Effector memory CD4-positive, alpha-beta T cell (primary cell): ENCODE data around the gene ADGRE1.
"Not testable (repeated sequence)": the region's sequence is repeated elsewhere in the genome, so short reads cannot be mapped to it uniquely, and the experiment has no call there.

Experiments
- DNase-seq, 3 donors: peaks; one replicate each; pipeline ENCODE4 v3.0.0-alpha.2; 2020
- H3K27ac ChIP-seq: 2 replicates; pipeline ENCODE4 v1.7.0; 2013; ENCODE audit warnings: mild to moderate bottlenecking, low read length, moderate library complexity; ENCODE audit not compliant: insufficient read depth, poor library complexity, severe bottlenecking
- H3K27me3 ChIP-seq: replicated peaks from 2 replicates; pipeline ENCODE4 v1.7.0; 2013; ENCODE audit warnings: mild to moderate bottlenecking, low read length; ENCODE audit not compliant: insufficient read depth, control insufficient read depth, poor library complexity, severe bottlenecking
- H3K36me3 ChIP-seq: 2 replicates; pipeline ENCODE4 v1.7.0; 2013; ENCODE audit warnings: mild to moderate bottlenecking, low read length, moderate library complexity; ENCODE audit not compliant: control insufficient read depth, insufficient read depth
- H3K4me1 ChIP-seq: 2 replicates; pipeline ENCODE4 v1.7.0; 2013; ENCODE audit warnings: low read length, mild to moderate bottlenecking; ENCODE audit not compliant: control insufficient read depth, insufficient read depth, poor library complexity, severe bottlenecking
- H3K4me3 ChIP-seq: 2 replicates; pipeline ENCODE4 v1.7.0; 2013; ENCODE audit warnings: low read length, low read depth, mild to moderate bottlenecking; ENCODE audit not compliant: insufficient read depth, poor library complexity, severe bottlenecking
- H3K9me3 ChIP-seq: 2 replicates; pipeline ENCODE4 v1.7.0; 2013; ENCODE audit warnings: mild to moderate bottlenecking, low read length, moderate library complexity; ENCODE audit not compliant: control insufficient read depth

Gene ADGRE1

GRCh38 chr19:6856749-6857372 is 30.5 kb upstream of the ADGRE1 start:
- no peaks in the 10 kb centered on the region for H3K4me1 ChIP-seq
- no peak for DNase-seq
- no peak overlapping the region for H3K4me3 ChIP-seq
- H3K27me3 ChIP-seq = no peaks in the 10 kb centered on the region
- peaks cover 43% of the 10 kb centered on the region for H3K36me3 ChIP-seq
- H3K9me3 ChIP-seq = no peaks in the 10 kb centered on the region
- no peak overlapping the region for H3K27ac ChIP-seq

DNA sequence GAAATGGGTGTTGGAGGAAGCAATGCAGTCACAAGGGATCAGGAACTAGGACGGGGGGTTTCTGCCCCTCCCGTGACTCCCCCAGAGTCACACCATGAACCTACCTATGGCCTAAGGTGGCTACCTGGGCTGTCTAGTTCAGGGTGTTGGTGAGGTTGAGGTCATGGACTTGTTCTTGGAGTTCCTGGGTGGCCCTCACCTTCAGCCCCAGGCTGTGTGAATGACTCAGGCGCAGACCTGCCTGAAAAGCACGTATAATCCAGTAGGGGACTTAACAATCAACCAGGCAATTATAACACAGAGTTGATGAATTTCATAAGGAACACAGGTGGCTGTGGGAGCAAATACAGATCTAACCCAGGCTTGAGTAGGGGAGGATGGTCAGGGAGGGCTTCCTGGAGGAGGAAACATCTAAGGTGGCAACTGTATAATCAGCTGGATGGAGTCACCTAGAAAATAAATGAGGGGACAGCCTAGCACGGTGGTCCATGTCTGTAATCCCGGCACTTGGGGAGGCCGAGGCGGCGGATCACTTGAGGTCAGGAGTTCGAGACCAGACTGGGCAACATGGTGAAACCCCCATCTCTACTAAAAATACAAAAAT is 25.6 kb upstream of the ADGRE1 start:
- H3K4me3 ChIP-seq = no peak overlapping the region
- peak overlapping the region; percentile 56 for H3K27ac ChIP-seq
- peak in 1 of 3 donors; percentile 8 for DNase-seq
- H3K36me3 ChIP-seq = peaks cover 4% of the 10 kb centered on the region
- no peaks in the 10 kb centered on the region for H3K9me3 ChIP-seq
- H3K27me3 ChIP-seq = no peaks in the 10 kb centered on the region
- H3K4me1 ChIP-seq = no peaks in the 10 kb centered on the region

DNA sequence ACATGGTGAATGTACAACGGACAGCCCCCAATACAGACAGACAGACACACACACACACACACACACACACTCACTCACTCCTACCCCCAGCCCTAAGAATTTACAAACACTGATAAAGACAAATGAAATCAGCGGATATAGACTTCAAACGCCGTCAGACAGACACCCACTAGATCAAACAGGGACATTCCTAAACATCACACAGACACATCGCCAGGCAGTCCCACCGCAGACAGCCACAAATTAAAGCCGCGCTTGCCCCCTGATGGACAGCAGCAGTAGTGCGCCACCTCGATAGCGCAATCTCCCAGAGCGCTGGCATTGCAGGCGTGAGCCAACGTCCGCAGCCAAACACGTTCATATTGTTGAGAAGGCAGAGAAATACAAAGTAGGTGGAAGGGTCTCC is 24.7 kb upstream of the ADGRE1 start:
- no peaks in the 10 kb centered on the region for H3K4me1 ChIP-seq
- H3K9me3 ChIP-seq = no peaks in the 10 kb centered on the region
- H3K27me3 ChIP-seq = no peaks in the 10 kb centered on the region
- H3K36me3 ChIP-seq = no peaks in the 10 kb centered on the region
- no peak overlapping the region for H3K4me3 ChIP-seq
- DNase-seq = peak; percentile 86 to 88 (median 88)
- H3K27ac ChIP-seq = peak overlapping the region; percentile 56

DNA sequence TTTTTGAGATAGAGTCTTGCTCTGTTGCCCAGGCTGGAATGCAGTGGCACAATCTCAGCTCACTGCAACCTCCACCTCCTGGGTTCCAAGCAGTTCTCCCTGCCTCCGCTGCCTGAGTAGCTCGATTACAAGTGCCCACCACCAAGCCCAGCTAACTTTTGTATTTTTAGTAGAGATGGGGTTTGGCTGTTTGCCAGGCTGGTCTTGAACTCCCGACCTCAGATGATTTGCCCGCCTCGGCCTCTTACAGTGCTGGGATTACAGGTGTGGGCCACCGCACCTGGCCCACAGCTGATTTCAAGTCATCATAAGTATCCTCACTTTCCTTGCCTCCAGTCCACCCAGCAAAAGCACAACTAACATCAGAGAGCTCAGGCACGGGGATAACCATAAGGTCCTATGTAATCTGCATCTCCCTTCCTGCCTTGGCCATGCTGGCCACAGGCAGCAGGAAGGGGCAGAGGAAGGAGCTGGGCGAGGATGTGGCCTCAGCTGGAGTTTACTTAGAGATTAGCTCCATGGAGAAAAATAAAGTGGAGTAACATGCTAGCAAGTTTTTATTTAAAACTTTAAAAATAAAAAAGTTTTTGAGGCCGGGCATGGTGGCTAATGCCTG is 22.9 kb upstream of the ADGRE1 start:
- H3K4me1 ChIP-seq = no peaks in the 10 kb centered on the region
- H3K9me3 ChIP-seq = no peaks in the 10 kb centered on the region

DNA sequence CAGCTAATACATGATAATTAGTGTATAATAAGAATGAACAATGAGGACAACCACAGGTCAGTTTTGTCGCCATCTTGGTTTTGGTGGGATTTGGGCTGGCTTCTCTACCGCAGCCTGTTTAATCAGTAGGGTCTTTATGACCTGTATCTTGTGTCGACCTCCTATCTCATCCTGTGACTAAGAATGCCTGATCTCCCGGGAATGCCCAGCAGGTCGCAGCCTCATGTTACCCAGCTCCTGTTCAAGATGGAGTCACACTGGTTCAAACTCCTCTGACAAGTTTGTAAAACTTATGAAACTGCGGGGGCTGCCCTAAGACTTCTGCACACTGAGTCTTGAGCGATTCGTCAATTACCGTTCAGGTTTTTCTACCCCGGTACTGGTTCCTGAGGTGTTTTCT is 21.5 kb upstream of the ADGRE1 start:
- no peak overlapping the region for H3K27ac ChIP-seq
- H3K4me1 ChIP-seq = no peaks in the 10 kb centered on the region
- no peaks in the 10 kb centered on the region for H3K27me3 ChIP-seq
- no peak for DNase-seq
- no peak overlapping the region for H3K4me3 ChIP-seq
- no peaks in the 10 kb centered on the region for H3K9me3 ChIP-seq
- no peaks in the 10 kb centered on the region for H3K36me3 ChIP-seq

More for the DNA sequence above, 22.9 kb upstream of the ADGRE1 start:
- Histone ChIP-seq H3K27ac (no peak overlapping the region), H3K27me3 (no peaks in the 10 kb centered on the region), H3K36me3 (no peaks in the 10 kb centered on the region), H3K4me3 (no peak overlapping the region)
- no peak for DNase-seq

- Histone ChIP-seq H3K9me3 (no peaks in the 10 kb centered on the region), H3K4me1 (no peaks in the 10 kb centered on the region), H3K4me3 (no peak overlapping the region), H3K27ac (no peak overlapping the region), H3K27me3 (no peaks in the 10 kb centered on the region), H3K36me3 (no peaks in the 10 kb centered on the region)
- no peak for DNase-seq
These were observed 20.6 kb upstream of the ADGRE1 start for GRCh38 chr19:6866741-6867151.

DNA sequence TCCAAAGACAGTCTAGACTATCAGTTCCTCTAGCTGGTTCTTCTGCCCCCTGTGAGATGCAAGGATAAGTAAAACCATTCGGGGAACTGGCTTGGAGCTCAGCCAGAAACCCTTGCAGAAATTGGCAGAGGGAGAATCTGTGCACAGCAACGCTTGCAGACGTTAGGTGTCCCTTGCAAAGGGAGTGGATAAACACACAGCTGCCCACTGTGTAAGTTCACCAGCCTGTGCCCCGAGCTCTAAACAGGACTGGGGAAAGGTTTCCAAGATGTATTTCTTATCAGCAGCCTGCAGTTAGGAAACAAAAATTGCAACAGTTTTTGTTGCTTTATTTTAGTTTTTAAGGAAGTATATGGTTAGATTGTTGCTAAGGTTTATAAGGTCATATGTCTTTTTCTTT is 19.0 kb upstream of the ADGRE1 start:
- Histone ChIP-seq H3K27ac (no peak overlapping the region), H3K36me3 (no peaks in the 10 kb centered on the region), H3K4me3 (no peak overlapping the region), H3K4me1 (no peaks in the 10 kb centered on the region), H3K9me3 (no peaks in the 10 kb centered on the region), H3K27me3 (no peaks in the 10 kb centered on the region)
- DNase-seq = no peak

DNA sequence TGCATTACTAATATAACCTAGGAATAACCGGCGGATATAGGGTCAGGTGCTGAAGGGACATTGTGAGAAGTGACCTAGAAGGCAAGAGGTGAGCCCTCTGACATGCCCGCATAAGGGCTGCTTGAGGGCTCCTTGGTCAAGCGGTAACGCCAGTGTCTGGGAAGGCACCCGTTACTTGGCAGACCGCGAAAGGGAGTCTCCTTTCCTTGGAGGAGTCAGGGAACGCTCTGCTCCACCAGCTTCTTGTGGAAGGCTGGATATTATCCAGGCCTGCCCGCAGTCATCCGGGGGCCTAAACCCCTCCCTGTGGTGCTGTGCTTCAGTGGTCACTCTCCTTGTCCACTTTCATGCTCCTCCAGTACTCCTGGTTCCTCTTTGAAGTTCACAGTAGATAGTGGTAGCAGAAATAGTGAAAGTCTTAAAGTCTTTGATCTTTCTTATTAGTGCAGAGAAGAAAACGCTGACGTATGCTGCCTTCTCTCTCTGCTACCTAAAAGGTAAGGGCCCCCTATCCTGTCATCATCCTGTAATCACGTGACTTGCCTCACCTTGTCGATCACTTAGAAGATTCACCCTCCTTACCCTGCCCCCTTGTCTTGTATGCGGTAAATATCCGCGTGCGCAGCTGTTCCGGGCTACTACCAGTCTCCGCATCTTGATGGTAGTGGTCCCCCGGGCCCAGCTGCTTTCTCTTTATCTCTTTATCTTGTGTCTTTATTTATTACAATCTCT is 18.1 kb upstream of the ADGRE1 start:
- not testable (repeated sequence) for H3K9me3 ChIP-seq, H3K36me3 ChIP-seq, DNase-seq, H3K27ac ChIP-seq, H3K4me3 ChIP-seq, H3K27me3 ChIP-seq, H3K4me1 ChIP-seq

GRCh38 chr19:6873708-6874431 is 13.5 kb upstream of the ADGRE1 start:
- no peaks in the 10 kb centered on the region for H3K9me3 ChIP-seq

More at GRCh38 chr19:6873708-6874431, 13.5 kb upstream of the ADGRE1 start:
- H3K36me3 ChIP-seq = no peaks in the 10 kb centered on the region
- no peaks in the 10 kb centered on the region for H3K27me3 ChIP-seq
- H3K4me1 ChIP-seq = no peaks in the 10 kb centered on the region
- H3K4me3 ChIP-seq = no peak overlapping the region
- no peak overlapping the region for H3K27ac ChIP-seq
- DNase-seq = no peak
